Activated CD4-positive, alpha-beta T cell treated with anti-CD3 and anti-CD28 coated beads, Interleukin-2, amount 10 ng/mL, durations not matched to agents 7 days and 5 days (primary cell): ENCODE data around the gene OSBPL7. TPM values are rescaled to one million over a fixed set of nuclear protein-coding genes. Genes with fewer than 3 reads are reported as not detected.

Experiments used
- CTCF ChIA-PET: fragments of 350-600 bp; sonication (Branson Sonifier 250); formaldehyde crosslinking; loops from one replicate; lab custom pipeline; 2021; ENCODE audit warnings: antibody characterized with exemption; lab: Charles Lee
- POLR2A ChIA-PET: fragments of 350-600 bp; sonication (Branson Sonifier 250); formaldehyde crosslinking; loops from one replicate; lab custom pipeline; 2021; ENCODE audit warnings: antibody characterized with exemption; lab: Charles Lee
- DNase-seq: peaks from one replicate; pipeline ENCODE4 v3.0.0-alpha.2; 2020
- H3K27ac Mint-ChIP-seq: one replicate; pipeline ENCODE4 v1.8.0; 2021; ENCODE audit warnings: mild to moderate bottlenecking, moderate library complexity, mixed read lengths
- H3K27me3 Mint-ChIP-seq: one replicate; pipeline ENCODE4 v1.8.0; 2021; ENCODE audit warnings: mixed read lengths
- H3K36me3 Mint-ChIP-seq: one replicate; pipeline ENCODE4 v1.8.0; 2021; ENCODE audit warnings: low read depth, mixed read lengths
- H3K4me1 Mint-ChIP-seq: one replicate; pipeline ENCODE4 v1.8.0; 2021; ENCODE audit warnings: mixed read lengths
- H3K4me3 Mint-ChIP-seq: one replicate; pipeline ENCODE4 v1.8.0; 2021; ENCODE audit warnings: mild to moderate bottlenecking, moderate library complexity, mixed read lengths
- H3K9me3 Mint-ChIP-seq: one replicate; pipeline ENCODE4 v1.8.0; 2021; ENCODE audit warnings: mixed read lengths
- total RNA-seq, 2 experiments: library from RNA; stranded (reverse); gene quantifications; one replicate each; pipeline ENCODE4 v1.2.3, GENCODE V29; 2021

OSBPL7 gene
- total RNA-seq, 2 experiments from 2014 or later = 40.8 to 43.8 TPM

DNA sequence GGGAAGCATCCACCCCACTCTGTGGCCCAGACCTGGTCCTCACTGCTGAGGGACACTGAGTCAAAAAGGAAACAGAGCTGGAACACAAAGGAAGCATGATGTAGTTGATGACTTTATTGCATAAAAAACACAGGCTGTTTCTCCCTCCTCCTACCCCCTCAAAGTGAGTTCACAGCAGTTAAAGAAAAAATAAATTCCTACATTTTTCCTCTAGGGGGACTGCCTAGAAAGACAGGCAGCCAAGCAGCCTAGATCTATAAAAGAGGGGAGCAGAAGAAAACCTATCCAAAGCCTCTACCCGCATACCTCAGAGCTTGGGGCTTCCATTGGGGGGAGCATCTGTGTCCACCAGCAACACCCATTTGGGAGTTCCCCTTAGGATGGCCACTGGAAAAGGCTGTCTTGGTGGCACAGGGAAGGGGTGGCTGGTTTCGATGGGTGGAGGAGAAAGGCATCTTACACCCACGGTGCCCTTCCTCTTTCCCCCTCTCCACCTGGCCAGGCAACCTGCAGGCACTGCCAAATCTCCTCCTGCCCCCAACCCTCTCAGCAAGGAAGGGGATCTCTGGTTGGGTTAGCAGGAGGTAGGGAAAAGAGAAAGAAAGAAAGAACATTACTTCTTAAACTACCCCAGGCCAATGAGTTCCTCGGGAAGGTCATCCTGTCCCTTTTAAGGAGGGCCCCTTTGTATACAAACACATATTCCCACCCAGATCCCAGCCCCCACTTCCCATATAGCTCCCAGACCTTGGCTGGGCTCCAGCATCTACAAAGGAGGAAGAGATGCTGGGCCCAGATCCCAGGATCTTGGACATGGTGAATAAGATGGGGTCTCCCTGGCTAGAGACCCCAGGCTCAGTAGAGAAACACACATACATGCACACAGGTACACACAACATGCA, 23.5 kb upstream of the OSBPL7 start:
- no peak for DNase-seq
- ChIA-PET CTCF (interaction anchor here (1.0 to 19.1 kb wide), 8 partner anchors 11 to 170 kb away, joined by 3 to 344 read pairs (median 6); partner anchors contain the start of genes CDK5RAP3, LRRC46, MRPL10 and SP2), POLR2A (no interaction called here)
- Mint-ChIP-seq H3K27me3 (peaks cover 52% of the 10 kb centered on the region), H3K9me3 (no peaks in the 10 kb centered on the region), H3K36me3 (no peaks in the 10 kb centered on the region), H3K4me3 (no peak overlapping the region), H3K27ac (no peak overlapping the region), H3K4me1 (peaks cover 33% of the 10 kb centered on the region)

DNA sequence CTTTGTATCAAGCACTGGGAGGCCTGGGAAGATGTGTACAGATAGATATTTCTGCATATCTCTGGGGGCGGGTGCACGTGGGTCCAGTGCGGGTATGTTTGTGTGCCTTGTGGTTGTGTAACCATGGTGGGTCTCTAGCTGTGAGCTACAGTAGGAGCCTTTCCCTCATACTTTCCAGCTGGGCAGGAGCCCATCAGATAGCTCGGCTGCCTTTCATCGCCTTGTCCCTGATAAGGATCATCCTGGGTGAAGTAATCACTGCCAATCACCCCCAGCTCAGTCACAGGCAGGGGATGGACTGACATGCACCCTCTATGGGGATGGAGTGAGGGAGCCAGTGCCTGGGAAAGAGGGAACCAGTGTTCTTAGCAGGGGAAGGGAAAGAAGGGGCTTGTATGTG, 22.6 kb upstream of the OSBPL7 start:
- no peaks in the 10 kb centered on the region for H3K36me3 Mint-ChIP-seq
- H3K27me3 Mint-ChIP-seq = peaks cover 44% of the 10 kb centered on the region
- no peak overlapping the region for H3K27ac Mint-ChIP-seq
- H3K4me3 Mint-ChIP-seq = no peak overlapping the region
- H3K9me3 Mint-ChIP-seq = no peaks in the 10 kb centered on the region
- peaks cover 39% of the 10 kb centered on the region for H3K4me1 Mint-ChIP-seq
- CTCF ChIA-PET = interaction anchor here (1.0 to 19.1 kb wide), 7 partner anchors 10 to 171 kb away, joined by 3 to 344 read pairs (median 9); partner anchors contain the start of genes CDK5RAP3, LRRC46, MRPL10 and SP2
- no peak for DNase-seq
- POLR2A ChIA-PET = no interaction called here

DNA sequence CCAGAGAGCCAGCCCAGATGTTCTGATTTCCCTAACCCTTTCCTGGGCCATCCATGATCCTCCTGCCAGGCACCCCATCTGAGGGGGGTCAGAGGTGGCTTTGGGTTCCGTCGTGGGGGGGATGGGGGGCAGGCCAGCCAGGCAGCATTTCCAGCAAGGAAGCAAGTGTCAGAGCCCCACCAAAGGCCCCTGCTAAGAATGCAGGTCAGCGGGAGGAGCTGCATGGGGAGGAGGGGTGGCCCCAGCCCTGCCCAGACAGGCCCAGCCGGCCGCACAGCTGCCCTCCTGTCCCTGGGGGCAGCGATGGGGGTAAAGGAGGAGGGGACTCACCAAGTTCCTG, 21.8 kb upstream of the OSBPL7 start:
- CTCF ChIA-PET = interaction anchor here (0.7 to 19.1 kb wide), 11 partner anchors 9 to 175 kb away, joined by 3 to 344 read pairs (median 7); partner anchors contain the start of genes CDK5RAP3, LRRC46, MRPL10 and SP2
- no peak overlapping the region for H3K4me3 Mint-ChIP-seq
- no peaks in the 10 kb centered on the region for H3K36me3 Mint-ChIP-seq
- peaks cover 43% of the 10 kb centered on the region for H3K4me1 Mint-ChIP-seq
- DNase-seq = no peak
- H3K27ac Mint-ChIP-seq = peak overlapping the region; percentile 60
- H3K9me3 Mint-ChIP-seq = no peaks in the 10 kb centered on the region
- POLR2A ChIA-PET = no interaction called here
- peaks cover 35% of the 10 kb centered on the region for H3K27me3 Mint-ChIP-seq

DNA sequence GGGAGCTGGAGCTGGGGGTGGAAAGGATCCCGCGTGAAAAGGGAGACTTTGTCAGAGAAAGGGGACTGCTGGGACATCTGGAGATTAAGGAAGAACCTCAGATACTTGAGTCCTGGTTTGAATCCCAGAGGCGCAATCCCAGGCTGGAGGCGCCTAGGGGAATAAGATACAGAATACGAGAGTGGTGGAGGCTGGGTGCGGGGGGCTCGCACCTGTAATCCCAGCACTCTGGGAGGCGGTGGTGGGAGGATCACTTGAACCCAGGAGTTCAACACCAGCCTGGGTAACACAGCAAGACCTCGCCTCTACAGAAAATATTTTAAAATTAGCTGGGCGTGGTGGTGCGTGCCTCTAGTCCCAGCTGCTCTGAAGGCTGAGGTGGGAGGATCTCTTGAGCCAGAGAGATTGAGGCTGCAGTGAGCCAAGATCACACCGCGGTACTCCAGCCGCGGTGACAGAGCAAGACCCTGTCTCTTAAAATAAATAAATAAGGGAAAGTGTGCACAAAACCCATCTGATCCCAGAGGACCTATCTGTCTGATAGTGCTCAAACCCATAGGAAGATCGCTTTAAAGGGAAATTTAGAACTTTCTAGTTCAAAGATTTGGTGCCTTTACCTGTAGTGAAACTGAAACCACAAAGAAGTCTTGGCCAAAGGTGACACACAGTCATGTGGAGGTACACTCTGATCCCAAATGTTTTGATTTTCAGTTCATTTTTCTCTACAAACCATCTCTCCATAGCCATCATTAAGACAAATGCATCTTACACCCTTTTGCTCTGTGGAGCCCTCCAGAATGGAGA, 20.1 kb upstream of the OSBPL7 start:
- H3K4me1 Mint-ChIP-seq = peaks cover 37% of the 10 kb centered on the region
- H3K4me3 Mint-ChIP-seq = peak overlapping the region; percentile 98
- ChIA-PET CTCF (interaction anchor here (0.6 to 19.1 kb wide), 30 partner anchors 8 to 194 kb away, joined by 3 to 344 read pairs (median 5); partner anchors contain the start of genes LRRC46, MRPL10, SP2 and SP6), POLR2A (interaction anchor here (1.0 kb wide), 1 partner anchor 50 kb away, joined by 3 read pairs; no protein-coding TSS in a partner anchor)
- H3K9me3 Mint-ChIP-seq = no peaks in the 10 kb centered on the region
- H3K36me3 Mint-ChIP-seq = peaks cover 2% of the 10 kb centered on the region
- peak overlapping the region; percentile 91 for H3K27ac Mint-ChIP-seq
- DNase-seq = no peak
- peaks cover 24% of the 10 kb centered on the region for H3K27me3 Mint-ChIP-seq

DNA sequence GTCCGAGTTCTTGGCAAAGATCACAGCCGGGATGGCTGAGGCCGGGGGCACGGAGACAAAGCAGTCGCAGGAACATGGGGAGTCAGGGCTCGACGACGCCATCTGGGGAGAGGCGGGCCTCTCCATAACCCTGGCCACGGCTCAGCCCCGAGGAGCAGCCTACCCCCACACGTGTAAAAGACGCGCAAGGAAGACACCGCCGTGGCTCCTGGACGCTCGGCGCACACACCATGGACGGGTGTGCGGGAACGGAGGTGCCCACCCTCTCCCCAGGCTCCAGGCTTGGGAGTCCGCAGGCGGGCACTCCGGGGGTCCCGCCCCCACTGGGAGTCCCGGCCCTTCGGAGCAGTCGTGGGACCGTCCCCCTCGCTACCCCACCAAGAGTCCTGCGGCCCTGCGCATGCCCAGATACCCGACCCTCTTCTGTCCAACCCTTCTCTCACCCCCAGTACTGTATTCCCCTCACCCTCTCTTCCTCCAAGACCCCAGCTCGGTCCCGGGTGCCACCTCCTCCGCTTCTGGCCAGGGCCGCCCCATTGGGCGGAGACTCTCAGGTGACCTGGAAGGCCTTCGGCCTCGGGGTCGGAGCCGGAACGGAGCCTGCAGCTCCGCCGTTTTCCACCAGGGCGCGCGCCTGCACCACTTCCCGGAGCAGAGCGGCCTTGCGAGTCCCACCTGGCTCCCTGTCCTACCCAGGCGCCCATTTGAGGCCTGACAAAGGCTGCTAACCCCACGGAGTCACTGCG, 19.3 kb upstream of the OSBPL7 start, which contains the start of gene SCRN2:
Gene SCRN2 (minus strand): TSS at position 532 of the 746 bp plus-strand sequence. CDS start 430 bp downstream, at position 102.
- Mint-ChIP-seq H3K4me3 (peak within 1 kb of the TSS; percentile 98), H3K27me3 (peaks cover 17% of the 10 kb centered on the region), H3K9me3 (no peaks in the 10 kb centered on the region), H3K36me3 (peaks cover 3% of the 10 kb centered on the region), H3K27ac (peak within 1 kb of the TSS; percentile 91), H3K4me1 (peaks cover 37% of the 10 kb centered on the region)
- CTCF ChIA-PET = interaction anchor here (0.6 to 19.1 kb wide), 31 partner anchors 9 to 179 kb away, joined by 3 to 344 read pairs (median 5); partner anchors contain the start of genes LRRC46, MRPL10, SP2 and SP6
- POLR2A ChIA-PET = interaction anchor here (1.0 kb wide), 1 partner anchor 51 kb away, joined by 3 read pairs; no protein-coding TSS in a partner anchor
- peak; percentile 87 for DNase-seq

DNA sequence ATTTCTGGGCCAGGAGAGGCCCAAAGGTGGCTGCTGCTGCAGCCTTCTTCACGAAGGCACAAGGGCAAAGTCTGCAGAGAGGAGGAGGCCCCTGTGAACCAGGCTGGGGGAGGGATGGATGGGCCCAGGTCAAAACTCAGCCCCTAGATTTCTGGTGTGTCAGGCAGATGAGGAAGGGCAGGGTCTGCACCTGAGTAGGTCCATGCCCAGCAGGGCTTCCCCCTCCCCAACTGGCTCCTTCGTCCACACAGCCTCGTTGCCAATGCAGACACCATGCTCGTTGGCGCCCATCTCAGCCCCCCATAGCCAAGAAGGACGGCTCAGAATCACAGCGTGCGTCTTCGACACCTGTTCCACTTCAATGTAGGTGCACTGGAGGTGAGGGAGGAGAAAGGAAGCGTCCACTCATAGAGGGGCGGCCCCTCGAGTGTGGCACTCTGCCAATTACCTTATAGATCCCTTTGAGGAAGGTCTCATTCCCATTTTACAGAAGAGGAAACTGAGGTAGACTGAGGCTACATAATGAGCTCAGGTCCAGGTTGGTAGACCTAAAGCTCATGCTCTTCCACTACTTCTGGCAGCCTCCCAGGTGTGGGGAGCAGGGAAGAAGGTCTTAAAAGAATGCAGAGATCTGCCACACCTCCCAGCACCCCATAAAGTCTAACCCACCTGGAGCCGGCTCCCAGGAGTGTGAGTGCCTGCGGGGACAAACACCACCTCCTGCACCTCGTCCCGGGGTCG, 18.6 kb upstream of the OSBPL7 start:
- ChIA-PET POLR2A (interaction anchor here (1.0 kb wide), 1 partner anchor 52 kb away, joined by 3 read pairs; no protein-coding TSS in a partner anchor), CTCF (interaction anchor here (0.7 to 19.1 kb wide), 15 partner anchors 9 to 180 kb away, joined by 3 to 344 read pairs (median 6); partner anchors contain the start of genes LRRC46, MRPL10, SP2 and SP6)
- H3K4me3 Mint-ChIP-seq = peak overlapping the region; percentile 98

DNA sequence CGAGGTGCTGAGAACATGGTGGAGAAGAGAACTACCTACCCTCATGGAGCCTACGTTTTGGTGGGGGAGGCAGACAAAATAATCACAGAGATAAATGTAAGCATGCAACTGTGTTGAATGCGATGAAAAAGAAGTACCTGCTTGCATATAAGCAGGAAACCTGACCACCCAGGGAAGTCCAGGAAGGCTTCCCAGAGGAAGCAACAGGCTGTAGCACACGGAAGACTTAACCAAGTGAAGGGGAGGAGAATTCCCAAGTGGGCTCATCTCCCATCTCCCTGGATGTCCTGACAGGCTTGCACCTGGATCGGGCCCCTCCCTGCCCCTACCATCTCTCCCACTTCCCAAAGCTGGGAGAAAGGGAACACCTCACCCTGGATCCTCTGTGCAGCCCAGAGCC, 17.5 kb upstream of the OSBPL7 start:
- Mint-ChIP-seq H3K4me1 (peaks cover 54% of the 10 kb centered on the region), H3K9me3 (no peaks in the 10 kb centered on the region), H3K36me3 (peaks cover 5% of the 10 kb centered on the region), H3K27me3 (no peaks in the 10 kb centered on the region), H3K4me3 (no peak overlapping the region), H3K27ac (no peak overlapping the region)
- ChIA-PET CTCF (interaction anchor here (3.3 to 19.1 kb wide), 2 partner anchors 11 to 50 kb away, joined by 15 to 344 read pairs; partner anchors contain the start of genes SP2 and SP6), POLR2A (no interaction called here)
- no peak for DNase-seq

More for the DNA sequence above, 18.6 kb upstream of the OSBPL7 start:
- peaks cover 9% of the 10 kb centered on the region for H3K27me3 Mint-ChIP-seq
- peaks cover 43% of the 10 kb centered on the region for H3K4me1 Mint-ChIP-seq
- no peaks in the 10 kb centered on the region for H3K9me3 Mint-ChIP-seq
- peaks cover 5% of the 10 kb centered on the region for H3K36me3 Mint-ChIP-seq
- DNase-seq = no peak
- H3K27ac Mint-ChIP-seq = peak overlapping the region; percentile 36

DNA sequence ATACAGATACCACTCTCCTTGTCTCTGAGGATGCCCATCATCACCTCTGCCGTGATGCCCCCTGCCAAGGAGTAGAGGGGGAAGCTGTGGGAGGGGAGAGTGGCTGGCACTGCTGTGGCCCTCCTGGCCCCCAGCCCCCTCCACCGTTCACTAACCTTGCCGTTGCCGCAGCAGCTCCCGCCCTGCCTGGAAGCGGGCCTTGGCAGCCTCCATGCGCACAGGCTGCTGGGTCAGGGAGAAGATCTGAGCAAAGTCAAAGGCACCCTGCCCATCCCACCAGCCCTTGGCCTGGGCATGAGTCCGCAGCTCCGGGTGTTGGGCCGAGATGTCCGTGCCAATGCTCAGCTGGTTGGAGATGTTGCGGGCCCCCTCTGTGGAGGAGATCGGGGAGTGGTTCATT, 17.0 kb upstream of the OSBPL7 start:
- ChIA-PET CTCF (interaction anchor here (1.7 to 19.1 kb wide), 3 partner anchors 8 to 50 kb away, joined by 4 to 344 read pairs (median 15); partner anchors contain the start of genes SP2 and SP6), POLR2A (no interaction called here)
- H3K4me1 Mint-ChIP-seq = peaks cover 55% of the 10 kb centered on the region
- DNase-seq = no peak
- H3K9me3 Mint-ChIP-seq = no peaks in the 10 kb centered on the region
- no peak overlapping the region for H3K4me3 Mint-ChIP-seq
- no peaks in the 10 kb centered on the region for H3K27me3 Mint-ChIP-seq
- peaks cover 5% of the 10 kb centered on the region for H3K36me3 Mint-ChIP-seq
- H3K27ac Mint-ChIP-seq = no peak overlapping the region

DNA sequence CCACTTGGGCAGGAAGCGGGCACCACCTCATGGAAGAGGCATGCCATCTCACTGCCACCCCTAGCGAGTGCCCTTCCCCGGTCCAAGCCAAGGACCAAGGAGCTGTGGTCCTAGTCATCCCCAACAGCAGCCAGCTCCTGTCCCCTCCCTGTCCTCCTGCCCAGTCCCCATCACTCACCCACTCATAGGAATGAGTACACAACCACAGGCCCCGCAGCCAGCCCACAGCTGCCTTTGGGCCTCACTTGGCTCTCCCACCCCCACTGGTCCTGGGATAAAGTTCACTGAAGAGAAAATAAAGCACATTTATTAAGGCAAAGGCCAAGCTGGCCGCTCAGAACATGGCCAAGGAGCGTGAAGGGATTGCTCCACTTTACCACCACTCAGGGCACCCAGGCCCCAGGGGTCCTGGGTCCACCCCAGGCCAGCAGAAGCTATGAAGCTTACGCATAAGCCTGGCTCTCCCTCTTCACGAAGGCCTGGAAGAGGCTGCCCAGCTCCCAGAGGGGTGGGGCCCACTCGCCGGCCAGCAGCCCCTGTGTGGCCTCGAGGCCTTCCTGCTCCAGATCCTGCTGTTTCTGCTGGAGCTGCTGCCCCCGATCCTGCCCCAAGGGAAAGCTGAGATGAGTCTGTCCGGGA, 15.9 kb upstream of the OSBPL7 start:
- Mint-ChIP-seq H3K4me3 (no peak overlapping the region), H3K9me3 (no peaks in the 10 kb centered on the region), H3K4me1 (peaks cover 53% of the 10 kb centered on the region), H3K36me3 (peaks cover 5% of the 10 kb centered on the region), H3K27me3 (no peaks in the 10 kb centered on the region), H3K27ac (no peak overlapping the region)
- no peak for DNase-seq
- CTCF ChIA-PET = interaction anchor here (0.5 to 19.1 kb wide), 5 partner anchors 9 to 284 kb away, joined by 3 to 344 read pairs (median 3); partner anchors contain the start of genes CDK5RAP3, PNPO and SP2
- POLR2A ChIA-PET = interaction anchor here (0.6 kb wide), 1 partner anchor 126 kb away, joined by 3 read pairs; no protein-coding TSS in a partner anchor

DNA sequence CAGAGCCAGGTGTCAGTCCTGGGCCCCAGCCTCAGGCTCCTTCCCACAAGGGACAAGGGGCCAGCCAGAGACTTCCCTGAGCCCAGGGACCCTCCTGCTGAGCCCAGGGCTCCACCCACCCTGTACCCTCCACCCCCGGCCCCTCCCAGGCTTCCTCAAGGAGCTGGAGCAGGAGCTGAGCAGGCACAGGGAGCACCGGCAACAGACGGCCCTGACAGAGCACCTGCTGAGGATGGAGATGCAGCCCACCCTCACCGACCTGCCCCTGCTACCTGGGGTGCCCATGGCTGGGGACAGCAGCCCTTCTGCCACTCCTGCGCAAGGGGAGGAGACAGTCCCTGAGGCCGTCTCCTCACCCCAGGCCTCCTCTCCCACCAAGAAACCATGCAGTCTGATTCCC, 15.0 kb upstream of the OSBPL7 start:
- H3K36me3 Mint-ChIP-seq = peaks cover 5% of the 10 kb centered on the region
- H3K27ac Mint-ChIP-seq = no peak overlapping the region
- H3K4me3 Mint-ChIP-seq = no peak overlapping the region
- no peak for DNase-seq
- CTCF ChIA-PET = interaction anchor here (0.8 to 19.1 kb wide), 4 partner anchors 15 to 134 kb away, joined by 3 to 344 read pairs (median 4); partner anchors contain the start of genes CDK5RAP3, OSBPL7, PNPO and SP2
- POLR2A ChIA-PET = no interaction called here
- H3K9me3 Mint-ChIP-seq = no peaks in the 10 kb centered on the region
- H3K4me1 Mint-ChIP-seq = peaks cover 51% of the 10 kb centered on the region
- H3K27me3 Mint-ChIP-seq = no peaks in the 10 kb centered on the region
